Cerebellar cortex (tissue), 1 donor: ENCODE data around the gene KCNK18.
"Not testable (repeated sequence)": the region's sequence is repeated elsewhere in the genome, so short reads cannot be mapped to it uniquely, and the experiment has no call there.

ENCODE experiments used
- DNase-seq: peaks from one replicate; pipeline ENCODE4 v3.0.0-alpha.2; 2015; ENCODE audit warnings: low spot score

KCNK18 gene

GRCh38 chr10:117170244-117170643 lies 27.0 kb upstream of the KCNK18 start:
- DNase-seq, result no peak

- DNase-seq, result peak; percentile 90
Observed at GRCh38 chr10:117174439-117175214, 22.7 kb upstream of the KCNK18 start.

- DNase-seq, result no peak
Observed at GRCh38 chr10:117175215-117175900, 21.9 kb upstream of the KCNK18 start.

GRCh38 chr10:117175901-117176534 lies 21.3 kb upstream of the KCNK18 start:
- DNase-seq, result peak; percentile 80

- DNase-seq, result no peak
Observed at GRCh38 chr10:117178190-117178589, 19.1 kb upstream of the KCNK18 start.

- no peak for DNase-seq
Observed at GRCh38 chr10:117184296-117184695, 13.0 kb upstream of the KCNK18 start.

- DNase-seq, result no peak
Observed at GRCh38 chr10:117184821-117185220, 12.5 kb upstream of the KCNK18 start.

- not testable (repeated sequence) for DNase-seq
Observed at GRCh38 chr10:117185817-117186216, 11.5 kb upstream of the KCNK18 start.

- no peak for DNase-seq
Observed at GRCh38 chr10:117186832-117187615, 10.3 kb upstream of the KCNK18 start.

GRCh38 chr10:117188371-117188770 lies 8.9 kb upstream of the KCNK18 start:
- no peak for DNase-seq

GRCh38 chr10:117189557-117189956 lies 7.7 kb upstream of the KCNK18 start:
- no peak for DNase-seq

GRCh38 chr10:117198088-117198487 lies 799 bp downstream of the KCNK18 start:
- DNase-seq, result no peak

- DNase-seq, result no peak
Observed at GRCh38 chr10:117201826-117202225, 4.5 kb downstream of the KCNK18 start.

- DNase-seq, result no peak
Observed at GRCh38 chr10:117204316-117204715, 7.0 kb downstream of the KCNK18 start.

GRCh38 chr10:117212176-117212575 lies 14.9 kb downstream of the KCNK18 start:
- DNase-seq, result no peak

GRCh38 chr10:117214401-117214800 lies 17.1 kb downstream of the KCNK18 start:
- no peak for DNase-seq

GRCh38 chr10:117215079-117215478 lies 17.8 kb downstream of the KCNK18 start:
- DNase-seq, result no peak

GRCh38 chr10:117216028-117216427 lies 18.7 kb downstream of the KCNK18 start:
- DNase-seq, result no peak

- peak; percentile 41 for DNase-seq
Observed at GRCh38 chr10:117216611-117217195, 19.4 kb downstream of the KCNK18 start.

GRCh38 chr10:117217196-117217761 lies 20.0 kb downstream of the KCNK18 start:
- no peak for DNase-seq

GRCh38 chr10:117218654-117219053 lies 21.4 kb downstream of the KCNK18 start:
- DNase-seq, result no peak
